HEK293 (cell line): ENCODE measurements around the gene C16orf92.

ENCODE experiments used
- CTCF ChIA-PET: fragments of 350-600 bp; formaldehyde crosslinking; extraction: SDS; loops from one replicate; lab custom pipeline; 2021; ENCODE audit warnings: antibody characterized with exemption; lab: Yijun Ruan, JAX
- POLR2A ChIA-PET: fragments of 300-600 bp; formaldehyde crosslinking; extraction: SDS; loops from one replicate; lab custom pipeline; 2020; ENCODE audit warnings: antibody characterized with exemption, inconsistent platforms; lab: Yijun Ruan, JAX
- H3K27ac ChIP-seq: fragments of 200-500 bp; sonication (Bioruptor generic); 2 replicates; pipeline ENCODE4 v1.5.1; 2014; ENCODE audit warnings: low read depth, low read length, control low read depth, inconsistent platforms; ENCODE audit errors: extremely low read depth
- H3K36me3 ChIP-seq, 2 experiments: fragments of 200-500 bp in 1 of 2; sonication (Bioruptor generic) in 1 of 2; 1 replicate in 1 of 2; 2 replicates in 1 of 2; pipeline ENCODE4 v1.5.1; 2014 to 2017; ENCODE audit warnings: inconsistent platforms in 2 of 2, low read length in 2 of 2; ENCODE audit not compliant: control insufficient read depth in 2 of 2, insufficient read depth in 1 of 2
- H3K4me1 ChIP-seq: fragments of 200-500 bp; sonication (Bioruptor generic); 2 replicates; pipeline ENCODE4 v1.5.1; 2014; ENCODE audit warnings: mild to moderate bottlenecking, low read length, inconsistent platforms; ENCODE audit not compliant: control insufficient read depth, insufficient read depth
- H3K4me3 ChIP-seq: 2 replicates; pipeline ENCODE4 v1.5.1; 2011; ENCODE audit warnings: low read depth, mild to moderate bottlenecking, control low read depth, low read length, moderate library complexity
- H3K9me3 ChIP-seq: fragments of 200-500 bp; sonication (Bioruptor generic); 2 replicates; pipeline ENCODE4 v1.5.1; 2014; ENCODE audit warnings: low read depth, low read length, inconsistent platforms; ENCODE audit not compliant: control insufficient read depth, insufficient read depth
- KLF10 ChIP-seq: fragments of 450-650 bp; IDR thresholded peaks from 2 replicates; pipeline ENCODE4 v1.5.1; 2018; ENCODE audit warnings: missing biosample characterization, mild to moderate bottlenecking, missing genetic modification characterization
- MZF1 ChIP-seq: fragments of 450-650 bp; formaldehyde crosslinking; IDR thresholded peaks from 2 replicates; pipeline ENCODE4 v1.5.1; 2017; ENCODE audit warnings: missing biosample characterization, missing genetic modification characterization, borderline replicate concordance
- ZBTB48 ChIP-seq: fragments of 450-650 bp; formaldehyde crosslinking; IDR thresholded peaks from 2 replicates; pipeline ENCODE4 v1.5.1; 2016; ENCODE audit warnings: missing biosample characterization, missing genetic modification characterization
- ZFP3 ChIP-seq: fragments of 450-650 bp; formaldehyde crosslinking; IDR thresholded peaks from 2 replicates; pipeline ENCODE4 v1.5.1; 2016; ENCODE audit warnings: low read depth, missing biosample characterization, missing genetic modification characterization
- ZFP41 ChIP-seq: fragments of 450-650 bp; formaldehyde crosslinking; IDR thresholded peaks from 2 replicates; pipeline ENCODE4 v1.5.1; 2016; ENCODE audit warnings: missing biosample characterization, missing genetic modification characterization, borderline replicate concordance
- ZFP69B ChIP-seq: fragments of 450-650 bp; formaldehyde crosslinking; IDR thresholded peaks from 2 replicates; pipeline ENCODE4 v1.5.1; 2016; ENCODE audit warnings: missing biosample characterization, missing genetic modification characterization
- ZNF132 ChIP-seq: fragments of 450-650 bp; formaldehyde crosslinking; IDR thresholded peaks from 2 replicates; pipeline ENCODE4 v1.5.1; 2017; ENCODE audit warnings: missing biosample characterization, missing genetic modification characterization, borderline replicate concordance
- ZNF140 ChIP-seq: fragments of 450-650 bp; formaldehyde crosslinking; IDR thresholded peaks from 2 replicates; pipeline ENCODE4 v1.5.1; 2016; ENCODE audit warnings: missing biosample characterization, missing genetic modification characterization
- ZNF16 ChIP-seq: fragments of 450-650 bp; formaldehyde crosslinking; IDR thresholded peaks from 2 replicates; pipeline ENCODE4 v1.5.1; 2016; ENCODE audit warnings: low read depth, missing biosample characterization, missing genetic modification characterization
- ZNF248 ChIP-seq: fragments of 450-650 bp; formaldehyde crosslinking; IDR thresholded peaks from 2 replicates; pipeline ENCODE4 v1.5.1; 2017; ENCODE audit warnings: missing biosample characterization, missing genetic modification characterization
- ZNF555 ChIP-seq: fragments of 450-650 bp; formaldehyde crosslinking; conservative IDR thresholded peaks from 2 replicates; pipeline ENCODE4 v1.5.1; 2017; ENCODE audit warnings: missing biosample characterization, mild to moderate bottlenecking, missing genetic modification characterization, inconsistent platforms
- ZNF624 ChIP-seq: fragments of 450-650 bp; formaldehyde crosslinking; IDR thresholded peaks from 2 replicates; pipeline ENCODE4 v1.5.1; 2017; ENCODE audit warnings: missing biosample characterization, missing genetic modification characterization
- ZNF701 ChIP-seq: fragments of 450-650 bp; formaldehyde crosslinking; IDR thresholded peaks from 2 replicates; pipeline ENCODE4 v1.5.1; 2016; ENCODE audit warnings: missing biosample characterization, missing genetic modification characterization
- ZNF747 ChIP-seq: fragments of 450-650 bp; formaldehyde crosslinking; IDR thresholded peaks from 2 replicates; pipeline ENCODE4 v1.5.1; 2016; ENCODE audit warnings: missing biosample characterization, missing genetic modification characterization
- ZNF776 ChIP-seq: fragments of 450-650 bp; formaldehyde crosslinking; IDR thresholded peaks from 2 replicates; pipeline ENCODE4 v1.5.0; 2017; ENCODE audit warnings: missing biosample characterization, missing genetic modification characterization, borderline replicate concordance
- ZSCAN30 ChIP-seq: fragments of 450-650 bp; IDR thresholded peaks from 2 replicates; pipeline ENCODE4 v1.5.1; 2018; ENCODE audit warnings: missing biosample characterization, mild to moderate bottlenecking, missing genetic modification characterization, moderate library complexity
- ZXDB ChIP-seq: fragments of 450-650 bp; formaldehyde crosslinking; IDR thresholded peaks from 2 replicates; pipeline ENCODE4 v1.5.1; 2016; ENCODE audit warnings: missing biosample characterization, missing genetic modification characterization

C16orf92 gene

DNA sequence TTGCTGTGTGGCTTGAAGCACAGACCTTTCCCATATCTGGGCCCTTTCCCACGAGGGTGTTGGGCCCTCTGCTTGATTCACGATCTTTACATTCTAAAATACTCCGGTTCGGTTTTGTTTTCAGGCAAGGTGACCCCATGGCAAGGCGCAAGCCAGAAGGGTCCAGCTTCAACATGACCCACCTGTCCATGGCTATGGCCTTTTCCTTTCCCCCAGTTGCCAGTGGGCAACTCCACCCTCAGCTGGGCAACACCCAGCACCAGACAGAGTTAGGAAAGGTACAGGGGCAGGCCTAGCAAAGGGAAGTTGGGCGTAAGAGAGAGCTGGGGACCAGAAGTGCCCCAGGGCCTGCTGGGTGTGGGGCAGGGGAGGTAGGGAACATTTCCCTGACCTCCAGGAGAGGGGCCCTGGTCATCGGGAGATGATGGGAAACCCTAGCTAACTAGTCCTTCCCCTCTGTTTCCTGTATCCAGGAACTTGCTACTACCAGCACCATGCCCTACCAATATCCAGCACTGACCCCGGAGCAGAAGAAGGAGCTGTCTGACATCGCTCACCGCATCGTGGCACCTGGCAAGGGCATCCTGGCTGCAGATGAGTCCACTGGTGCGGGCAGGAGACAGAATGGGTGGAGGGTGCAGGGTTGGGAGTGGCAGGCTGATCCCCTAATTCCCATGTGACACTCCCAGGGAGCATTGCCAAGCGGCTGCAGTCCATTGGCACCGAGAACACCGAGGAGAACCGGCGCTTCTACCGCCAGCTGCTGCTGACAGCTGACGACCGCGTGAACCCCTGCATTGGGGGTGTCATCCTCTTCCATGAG is 44.0 kb downstream of the C16orf92 start:
- Histone ChIP-seq H3K27ac (peak overlapping the region; percentile 100; the same call in 1 of the 2 replicates), H3K4me1 (peaks cover 2% of the 10 kb centered on the region; the same call in 1 of the 2 replicates), H3K4me3 (peak overlapping the region; percentile 94), H3K9me3 (no peaks in the 10 kb centered on the region), H3K36me3 (peaks cover 30 to 63% of the 10 kb centered on the region in 2 experiments; a peak in 2 of 3 replicates)
- POLR2A ChIA-PET, result interaction anchor here (0.5 to 3.6 kb wide), 11 partner anchors 10 to 708 kb away, joined by 3 to 70 read pairs (median 8); partner anchors contain the start of genes MAZ, PPP4C and TBX6
- CTCF ChIA-PET, result interaction anchor here (0.6 to 3.6 kb wide), 8 partner anchors 10 to 548 kb away, joined by 3 to 25 read pairs (median 4); partner anchors contain the start of gene TBX6
- TF ChIP-seq ZNF776 (tag by site-specific recombination), result no peak

DNA sequence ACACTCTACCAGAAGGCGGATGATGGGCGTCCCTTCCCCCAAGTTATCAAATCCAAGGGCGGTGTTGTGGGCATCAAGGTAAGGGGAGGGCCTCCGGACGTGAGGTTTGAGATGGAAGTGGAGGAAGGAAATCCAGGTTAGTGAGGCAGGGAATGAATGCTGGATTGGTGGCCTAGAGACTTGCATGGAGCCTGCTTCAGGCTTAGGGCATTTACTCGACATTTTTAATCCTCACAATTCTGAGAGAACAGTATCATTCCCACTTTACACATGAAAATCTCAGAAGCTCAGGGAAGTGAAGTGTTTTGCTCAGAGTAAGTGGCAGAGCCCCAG is 44.6 kb downstream of the C16orf92 start:
- ChIA-PET CTCF (interaction anchor here (2.3 to 3.6 kb wide), 2 partner anchors 13 to 24 kb away, joined by 8 to 25 read pairs; partner anchors contain the start of gene TBX6), POLR2A (interaction anchor here (0.5 to 3.6 kb wide), 6 partner anchors 9 to 708 kb away, joined by 3 to 70 read pairs (median 5); partner anchors contain the start of genes MAZ and PPP4C)
- H3K9me3 ChIP-seq, result no peaks in the 10 kb centered on the region
- no peak overlapping the region for H3K4me3 ChIP-seq
- TF ChIP-seq ZSCAN30 (no peak), ZBTB48 (tag by site-specific recombination) (no peak), ZNF624 (tag by site-specific recombination) (no peak), ZXDB (no peak), ZFP41 (tag by site-specific recombination) (no peak), MZF1 (tag by site-specific recombination) (no peak), ZNF701 (tag by site-specific recombination) (no peak), ZNF140 (tag by site-specific recombination) (no peak), ZNF132 (tag by site-specific recombination) (no peak), ZNF16 (tag by site-specific recombination) (no peak), ZNF555 (tag by site-specific recombination) (no peak), ZFP3 (no peak), ZFP69B (tag by site-specific recombination) (no peak)
- peaks cover 2% of the 10 kb centered on the region; the same call in 1 of the 2 replicates for H3K4me1 ChIP-seq
- no peak overlapping the region for H3K27ac ChIP-seq
- H3K36me3 ChIP-seq, result peaks cover 36 to 68% of the 10 kb centered on the region in 2 experiments; a peak in 2 of 3 replicates

DNA sequence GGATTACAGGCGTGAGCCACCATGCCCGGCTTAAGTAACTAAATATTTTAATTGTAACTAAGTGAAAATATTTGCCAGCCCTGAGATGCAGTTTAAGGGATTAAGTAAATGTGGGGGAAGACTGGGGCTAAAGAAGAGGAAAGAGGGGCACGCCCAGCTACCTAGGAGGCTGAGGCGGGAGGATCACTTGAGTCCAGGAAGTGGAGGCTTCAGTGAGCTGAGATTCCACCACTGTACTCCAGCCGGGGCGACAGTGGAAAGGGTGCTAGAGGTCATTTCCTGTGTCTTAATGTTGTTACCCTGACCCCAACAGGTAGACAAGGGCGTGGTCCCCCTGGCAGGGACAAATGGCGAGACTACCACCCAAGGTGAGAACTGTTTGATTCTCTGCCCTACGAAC is 45.3 kb downstream of the C16orf92 start:
- H3K36me3 ChIP-seq, result peaks cover 42 to 68% of the 10 kb centered on the region in 2 experiments; a peak in 2 of 3 replicates
- peaks cover 2% of the 10 kb centered on the region; the same call in 1 of the 2 replicates for H3K4me1 ChIP-seq
- no peak for TF ChIP-seq KLF10 (tag by site-specific recombination)
- no peak for TF ChIP-seq ZNF248 (tag by site-specific recombination)
- 0 out of 2 replicates have a peak, but pooled peaks have one; percentile 32 for TF ChIP-seq ZNF747 (tag by site-specific recombination)
- H3K9me3 ChIP-seq, result no peaks in the 10 kb centered on the region
- ChIA-PET POLR2A (interaction anchor here (1.2 kb wide), 1 partner anchor 36 kb away, joined by 3 read pairs; no protein-coding TSS in a partner anchor), CTCF (interaction anchor here (0.7 to 3.6 kb wide), 4 partner anchors 13 to 26 kb away, joined by 3 to 25 read pairs (median 6); partner anchors contain the start of gene TBX6)
- H3K4me3 ChIP-seq, result no peak overlapping the region
- H3K27ac ChIP-seq, result no peak overlapping the region
